ENCODE data around the gene COG8.

DNA sequence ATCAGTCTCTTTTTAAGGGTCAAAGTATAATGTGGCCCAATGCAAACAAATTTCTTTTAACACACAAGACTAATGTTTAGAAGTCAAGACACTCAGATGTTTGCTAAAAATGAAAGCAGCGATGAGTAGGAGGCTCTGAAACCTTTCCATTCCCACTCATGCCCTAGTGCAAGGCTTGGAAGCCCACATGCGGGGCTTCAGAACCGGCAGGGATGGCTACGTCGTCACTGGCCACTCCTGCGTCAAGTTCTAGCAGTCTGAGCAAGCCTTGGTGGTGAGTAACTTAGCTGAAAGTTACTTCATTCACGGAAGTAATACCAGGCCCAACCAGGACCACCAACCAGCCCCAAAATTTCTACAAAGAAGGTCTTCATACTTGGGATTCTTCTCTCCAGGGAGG, 27.1 kb upstream of the COG8 start:
- TF ChIP-seq, protein P1, sequence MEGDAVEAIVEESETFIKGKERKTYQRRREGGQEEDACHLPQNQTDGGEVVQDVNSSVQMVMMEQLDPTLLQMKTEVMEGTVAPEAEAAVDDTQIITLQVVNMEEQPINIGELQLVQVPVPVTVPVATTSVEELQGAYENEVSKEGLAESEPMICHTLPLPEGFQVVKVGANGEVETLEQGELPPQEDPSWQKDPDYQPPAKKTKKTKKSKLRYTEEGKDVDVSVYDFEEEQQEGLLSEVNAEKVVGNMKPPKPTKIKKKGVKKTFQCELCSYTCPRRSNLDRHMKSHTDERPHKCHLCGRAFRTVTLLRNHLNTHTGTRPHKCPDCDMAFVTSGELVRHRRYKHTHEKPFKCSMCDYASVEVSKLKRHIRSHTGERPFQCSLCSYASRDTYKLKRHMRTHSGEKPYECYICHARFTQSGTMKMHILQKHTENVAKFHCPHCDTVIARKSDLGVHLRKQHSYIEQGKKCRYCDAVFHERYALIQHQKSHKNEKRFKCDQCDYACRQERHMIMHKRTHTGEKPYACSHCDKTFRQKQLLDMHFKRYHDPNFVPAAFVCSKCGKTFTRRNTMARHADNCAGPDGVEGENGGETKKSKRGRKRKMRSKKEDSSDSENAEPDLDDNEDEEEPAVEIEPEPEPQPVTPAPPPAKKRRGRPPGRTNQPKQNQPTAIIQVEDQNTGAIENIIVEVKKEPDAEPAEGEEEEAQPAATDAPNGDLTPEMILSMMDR (IDR thresholded peaks at IDR 0.05; ENCODE audit: insufficient read depth, low read depth, low read length) = no peak
- TF ChIP-seq EZH2 (IDR thresholded peaks at IDR 0.05; ENCODE audit: insufficient read depth, low read length) = no peak

Data from astrocyte (in vitro differentiated cells and primary cell).